NK-92 treated with Interleukin-12 subunit alpha and Interleukin-12 subunit beta, amount 100 ng/mL, for 24 hours (cell line): ENCODE measurements around the gene PTPRH.

Experiments
- DNase-seq: peaks from one replicate; lab custom pipeline; 2025; lab: John Stamatoyannopoulos, UW

Gene PTPRH

GRCh38 chr19:55208880-55209692, at the start of gene PTPRH:
Gene PTPRH, minus strand, starts transcription at chr19:55209501. Its CDS starts 68 bp downstream, at chr19:55209433.
- DNase-seq = peak; percentile 17

- DNase-seq = peak; percentile 62
These were observed 49.2 kb upstream of the PTPRH start for GRCh38 chr19:55258476-55258827.

GRCh38 chr19:55257461-55258420, 48.4 kb upstream of the PTPRH start:
- DNase-seq = no peak

GRCh38 chr19:55256562-55257460, 47.5 kb upstream of the PTPRH start:
- DNase-seq = no peak

- DNase-seq = peak; percentile 69
These were observed 46.5 kb upstream of the PTPRH start for GRCh38 chr19:55255618-55256423.

GRCh38 chr19:55254625-55254977, 45.3 kb upstream of the PTPRH start:
- DNase-seq = no peak

- peak; percentile 39 for DNase-seq
These were observed 44.7 kb upstream of the PTPRH start for GRCh38 chr19:55253842-55254624.

- no peak for DNase-seq
These were observed 43.7 kb upstream of the PTPRH start for GRCh38 chr19:55252760-55253663.

- no peak for DNase-seq
These were observed 42.2 kb upstream of the PTPRH start for GRCh38 chr19:55251341-55252081.

GRCh38 chr19:55250262-55251036, 41.1 kb upstream of the PTPRH start:
- DNase-seq = no peak

GRCh38 chr19:55249841-55250240, 40.5 kb upstream of the PTPRH start:
- no peak for DNase-seq

- no peak for DNase-seq
These were observed 39.4 kb upstream of the PTPRH start for GRCh38 chr19:55248704-55249103.

- no peak for DNase-seq
These were observed 38.9 kb upstream of the PTPRH start for GRCh38 chr19:55248166-55248675.

GRCh38 chr19:55247621-55248099, 38.4 kb upstream of the PTPRH start:
- DNase-seq = no peak

- DNase-seq = no peak
These were observed 37.5 kb upstream of the PTPRH start for GRCh38 chr19:55246462-55247451.
